Testis (tissue), 3 donors: Measurements from ENCODE around the gene CCL4. TPM values are rescaled to one million over a fixed set of nuclear protein-coding genes. Genes with fewer than 3 reads are reported as not detected.

Source experiments
- DNase-seq: peaks from one replicate; pipeline ENCODE4 v3.0.0-alpha.2; 2019
- H3K27ac ChIP-seq, 2 donors: fragments of 200-600 bp; sonication (generic); one replicate each; pipeline ENCODE4 v1.5.1; 2019
- H3K27me3 ChIP-seq: fragments of 200-600 bp; sonication (generic); one replicate; pipeline ENCODE4 v1.5.1; 2019
- H3K36me3 ChIP-seq: fragments of 200-600 bp; sonication (generic); one replicate; pipeline ENCODE4 v1.5.1; 2017; ENCODE audit warnings: low read depth; ENCODE audit errors: missing control alignments
- H3K4me1 ChIP-seq: fragments of 200-600 bp; sonication (generic); one replicate; pipeline ENCODE4 v1.5.1; 2019
- H3K4me3 ChIP-seq, 2 donors: fragments of 200-600 bp; sonication (generic); one replicate each; pipeline ENCODE4 v1.5.1; 2017 to 2019
- H3K9me3 ChIP-seq: fragments of 200-600 bp; sonication (generic); one replicate; pipeline ENCODE4 v1.5.1; 2017
- CTCF ChIP-seq, 3 experiments: fragments of 450-650 bp in 2 of 3; fragments of 200-600 bp in 1 of 3; sonication (generic) in 1 of 3; IDR thresholded peaks; one replicate each; pipeline ENCODE4 v1.5.1; 2016 to 2019; ENCODE audit warnings: antibody characterized with exemption in 3 of 3, mild to moderate bottlenecking in 2 of 3, moderate library complexity in 1 of 3
- POLR2A ChIP-seq: fragments of 450-650 bp; IDR thresholded peaks from one replicate; pipeline ENCODE4 v1.6.1; 2017; ENCODE audit warnings: antibody characterized with exemption, mild to moderate bottlenecking, moderate library complexity
- WGBS, 2 donors: methylation state at CpG; one replicate each; pipeline ENCODE4 v1.1.5; 2018; 5-methylcytosine and 5-hydroxymethylcytosine counted together
- intact Hi-C: fragments of 100-400 bp; cut with DNase I; formaldehyde crosslinking; loops from one replicate; pipeline ENCODE4 v1.15.1; 2023; ENCODE audit warnings: low total_unique reads
- polyA plus RNA-seq: library from polyadenylated mRNA; stranded (reverse); fragments of 350-450 nt; fragmentation: Illumina TruSeq; extraction: RNeasy Lipid Tissue Mini Kit (QIAGEN cat#74804); gene quantifications from one replicate; pipeline ENCODE4 v1.2.3, GENCODE V29; 2014; ENCODE audit warnings: low read depth, low replicate concordance; ENCODE audit not compliant: insufficient read depth
- total RNA-seq, 2 donors: library from RNA; depleted of rRNA; stranded (reverse); fragments of >200 nt; gene quantifications; one replicate each; pipeline ENCODE4 v1.2.3, GENCODE V29; 2016

CCL4 gene
- total and polyA plus RNA-seq, 3 donors from 2014 or later, result 0.39 to 9.9 (median 1.7) TPM

- H3K4me1 ChIP-seq, result peaks cover 4% of the 10 kb centered on the region
- H3K9me3 ChIP-seq, result no peaks in the 10 kb centered on the region
- 68 to 89% methylated on average over 5 of the region's 5 CpGs for WGBS, 2 donors
- H3K27ac ChIP-seq, result no peak overlapping the region
- H3K36me3 ChIP-seq, result no peaks in the 10 kb centered on the region
- no peak overlapping the region for H3K4me3 ChIP-seq
- H3K27me3 ChIP-seq, result no peaks in the 10 kb centered on the region
- DNase-seq, result no peak
- intact Hi-C loops, result no loop called here
- no peak for TF ChIP-seq CTCF (IDR thresholded peaks at IDR 0.05)
- no peak for TF ChIP-seq POLR2A
Observed at GRCh38 chr17:36144981-36145729, 41.5 kb downstream of the CCL4 start.

- H3K4me1 ChIP-seq, result peaks cover 4% of the 10 kb centered on the region
- no peaks in the 10 kb centered on the region for H3K36me3 ChIP-seq
- no peak overlapping the region for H3K27ac ChIP-seq
- no peaks in the 10 kb centered on the region for H3K9me3 ChIP-seq
- intact Hi-C loops, result no loop called here
- H3K27me3 ChIP-seq, result no peaks in the 10 kb centered on the region
- TF ChIP-seq CTCF (IDR thresholded peaks at IDR 0.05), result no peak
- TF ChIP-seq POLR2A, result no peak
- DNase-seq, result no peak
- 69 to 90% methylated on average over 3 of the region's 3 CpGs for WGBS, 2 donors
- no peak overlapping the region for H3K4me3 ChIP-seq
Observed at GRCh38 chr17:36147601-36148000, 44.0 kb downstream of the CCL4 start.

- Histone ChIP-seq H3K4me1 (peaks cover 4% of the 10 kb centered on the region), H3K27ac (no peak overlapping the region), H3K9me3 (no peaks in the 10 kb centered on the region), H3K4me3 (peak overlapping the region in 1 of 2 donors; percentile 1), H3K27me3 (no peaks in the 10 kb centered on the region), H3K36me3 (no peaks in the 10 kb centered on the region)
- WGBS, 2 donors, result 36 to 38% methylated on average over 6 of the region's 6 CpGs
- intact Hi-C loops, result no loop called here
- peak; percentile 90 for DNase-seq
- TF ChIP-seq CTCF (IDR thresholded peaks at IDR 0.05) (peak; percentile 93 to 100 (median 98)), POLR2A (no peak)
Observed at GRCh38 chr17:36148559-36149295, 45.1 kb downstream of the CCL4 start.

GRCh38 chr17:36149296-36149820 lies 45.7 kb downstream of the CCL4 start:
- peak; percentile 72 for DNase-seq
- WGBS, 2 donors, result 24 to 33% methylated on average over 11 of the region's 11 CpGs
- peaks cover 4% of the 10 kb centered on the region for H3K4me1 ChIP-seq
- no peak for TF ChIP-seq POLR2A
- TF ChIP-seq CTCF (IDR thresholded peaks at IDR 0.05), result peak in 1 of 3 experiments; percentile 42
- no peaks in the 10 kb centered on the region for H3K9me3 ChIP-seq
- intact Hi-C loops, result no loop called here
- no peak overlapping the region for H3K27ac ChIP-seq
- H3K4me3 ChIP-seq, result peak overlapping the region; percentile 1 to 2
- no peaks in the 10 kb centered on the region for H3K36me3 ChIP-seq
- H3K27me3 ChIP-seq, result no peaks in the 10 kb centered on the region
